Epithelial cell of proximal tubule (primary cell): ENCODE measurements around the gene CNIH2. TPM values are rescaled to one million over a fixed set of nuclear protein-coding genes. Genes with fewer than 3 reads are reported as not detected.

Experiments
- DNase-seq: peaks from one replicate; pipeline ENCODE4 v3.0.0-alpha.2; 2011; ENCODE audit warnings: low read depth
- H3K4me3 ChIP-seq: 2 replicates; pipeline ENCODE4 v1.5.1; 2011; ENCODE audit warnings: low read depth, mild to moderate bottlenecking, low read length
- total RNA-seq: library from RNA; depleted of rRNA; stranded (reverse); fragments of >200 nt; gene quantifications from 2 replicates; pipeline ENCODE4 v1.2.3, GENCODE V29; 2015
- TF ChIP-seq, protein P1 (sequence below): conservative IDR thresholded peaks from 2 replicates; pipeline ENCODE4 v1.5.1; 2012; ENCODE audit warnings: low read depth, mild to moderate bottlenecking, low read length

Gene CNIH2
- total RNA-seq, 1 donor from 2014 or later: 0.58 TPM

DNA sequence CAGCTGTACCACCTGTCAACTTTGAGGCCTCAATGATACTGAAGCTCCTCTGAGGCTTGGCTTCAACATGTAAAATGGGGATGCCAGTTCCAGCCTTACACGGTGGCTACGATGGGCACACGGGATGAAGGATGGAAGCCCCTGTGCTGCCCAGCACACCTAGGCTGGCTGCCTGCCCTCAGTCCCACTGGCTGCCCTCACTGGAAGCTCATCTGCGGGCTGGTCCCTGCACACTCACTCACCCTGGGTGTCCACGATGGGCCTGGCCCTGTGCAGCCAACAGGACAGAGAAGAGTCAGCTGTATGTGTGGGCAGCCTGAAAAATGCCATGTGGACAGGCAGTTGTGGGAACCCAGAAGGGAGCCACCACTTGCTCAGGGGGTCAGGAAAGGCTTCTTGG lies 8.7 kb downstream of the CNIH2 start:
- DNase-seq: no peak
- no peak overlapping the region for H3K4me3 ChIP-seq
- TF ChIP-seq, protein P1, sequence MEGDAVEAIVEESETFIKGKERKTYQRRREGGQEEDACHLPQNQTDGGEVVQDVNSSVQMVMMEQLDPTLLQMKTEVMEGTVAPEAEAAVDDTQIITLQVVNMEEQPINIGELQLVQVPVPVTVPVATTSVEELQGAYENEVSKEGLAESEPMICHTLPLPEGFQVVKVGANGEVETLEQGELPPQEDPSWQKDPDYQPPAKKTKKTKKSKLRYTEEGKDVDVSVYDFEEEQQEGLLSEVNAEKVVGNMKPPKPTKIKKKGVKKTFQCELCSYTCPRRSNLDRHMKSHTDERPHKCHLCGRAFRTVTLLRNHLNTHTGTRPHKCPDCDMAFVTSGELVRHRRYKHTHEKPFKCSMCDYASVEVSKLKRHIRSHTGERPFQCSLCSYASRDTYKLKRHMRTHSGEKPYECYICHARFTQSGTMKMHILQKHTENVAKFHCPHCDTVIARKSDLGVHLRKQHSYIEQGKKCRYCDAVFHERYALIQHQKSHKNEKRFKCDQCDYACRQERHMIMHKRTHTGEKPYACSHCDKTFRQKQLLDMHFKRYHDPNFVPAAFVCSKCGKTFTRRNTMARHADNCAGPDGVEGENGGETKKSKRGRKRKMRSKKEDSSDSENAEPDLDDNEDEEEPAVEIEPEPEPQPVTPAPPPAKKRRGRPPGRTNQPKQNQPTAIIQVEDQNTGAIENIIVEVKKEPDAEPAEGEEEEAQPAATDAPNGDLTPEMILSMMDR: no peak

GRCh38 chr11:66287211-66287888 lies 9.4 kb downstream of the CNIH2 start:
- no peak for DNase-seq
- TF ChIP-seq, protein P1: no peak
- no peak overlapping the region for H3K4me3 ChIP-seq

DNA sequence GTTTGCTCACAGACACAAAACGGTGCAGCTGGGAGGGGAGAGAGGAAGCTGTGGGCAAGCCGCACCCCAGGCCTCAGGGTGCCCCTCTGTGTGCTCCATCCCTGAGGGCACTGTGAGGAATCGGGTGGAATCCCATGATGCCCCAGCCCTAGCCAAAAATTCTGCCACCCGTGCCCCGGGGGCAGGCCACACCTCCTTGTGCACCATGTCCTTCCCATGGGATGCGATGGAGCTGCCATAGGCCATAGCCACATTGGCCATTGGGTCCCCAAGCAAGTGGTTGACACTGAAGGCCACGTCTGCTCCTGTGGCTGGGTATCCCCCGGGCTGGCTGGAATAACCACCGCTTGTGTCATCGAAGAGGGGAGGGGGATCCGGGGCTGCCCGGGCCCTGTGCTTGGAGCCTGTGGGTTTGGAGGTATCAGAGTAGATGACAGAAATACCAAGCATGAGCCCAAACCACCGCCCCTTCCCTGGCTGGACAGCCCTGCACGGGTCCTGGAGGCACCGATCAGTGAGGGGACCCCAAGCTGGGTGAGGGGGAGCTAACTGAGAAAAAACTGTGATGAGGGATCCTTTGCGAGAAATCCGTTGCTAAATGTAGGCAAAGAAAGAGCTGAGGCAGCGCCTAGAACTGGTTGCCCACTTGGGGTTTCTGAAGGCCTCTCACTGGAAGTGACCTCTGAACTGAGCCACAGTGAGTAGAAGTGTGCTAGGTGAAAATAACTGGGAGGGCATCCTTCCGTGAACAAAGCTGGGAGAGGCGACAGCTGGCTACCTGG lies 10.1 kb downstream of the CNIH2 start:
- H3K4me3 ChIP-seq: peak overlapping the region; percentile 94
- TF ChIP-seq, protein P1: no peak
- DNase-seq: no peak

- TF ChIP-seq, protein P1: no peak
- peak within 1 kb of the TSS; percentile 94 for H3K4me3 ChIP-seq
- DNase-seq: peak; percentile 93
These were observed 10.9 kb downstream of the CNIH2 start, which contains the start of gene YIF1A for GRCh38 chr11:66288671-66289547. Gene YIF1A (minus strand): TSS chr11:66289143. CDS start chr11:66288985, 158 bp downstream.

DNA sequence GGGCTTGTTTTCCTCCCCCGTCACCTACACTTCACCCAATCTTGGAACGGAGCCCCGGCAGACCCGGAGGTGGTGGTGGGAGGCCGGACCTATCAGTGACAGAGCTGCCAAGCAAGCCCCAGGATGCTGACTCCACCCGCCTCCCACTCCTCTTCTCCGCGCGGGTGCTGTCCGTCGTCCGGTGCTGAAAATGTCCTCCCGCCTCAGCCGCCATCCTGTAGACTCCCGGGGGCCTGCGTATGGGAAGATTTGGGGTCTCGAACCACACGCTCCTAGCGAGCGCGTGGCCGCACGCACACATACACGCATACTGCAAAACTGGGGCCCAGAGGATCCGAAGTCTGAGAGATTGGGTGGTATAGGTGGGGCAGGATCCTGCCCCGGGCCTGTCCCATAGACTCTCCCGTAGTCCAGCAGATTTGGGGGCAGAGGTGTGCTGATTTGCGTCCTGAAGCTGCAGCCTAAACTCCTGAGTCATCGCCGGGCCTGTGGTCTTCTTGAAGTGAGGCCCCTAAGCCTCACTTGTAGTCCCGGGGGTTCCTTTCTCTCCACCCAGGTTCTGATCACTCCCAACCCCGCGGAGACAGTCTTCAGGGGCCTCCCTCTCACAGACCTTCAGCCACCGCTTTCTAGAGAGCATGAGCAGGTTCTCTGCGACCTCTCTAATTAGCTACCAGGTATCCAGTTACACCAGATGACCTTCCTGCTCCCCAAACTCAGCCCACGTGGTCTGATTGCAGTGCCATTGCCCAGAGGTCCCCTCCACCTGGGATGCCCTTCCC lies 11.8 kb downstream of the CNIH2 start:
- TF ChIP-seq, protein P1: no peak
- peak overlapping the region; percentile 94 for H3K4me3 ChIP-seq
- DNase-seq: no peak

DNA sequence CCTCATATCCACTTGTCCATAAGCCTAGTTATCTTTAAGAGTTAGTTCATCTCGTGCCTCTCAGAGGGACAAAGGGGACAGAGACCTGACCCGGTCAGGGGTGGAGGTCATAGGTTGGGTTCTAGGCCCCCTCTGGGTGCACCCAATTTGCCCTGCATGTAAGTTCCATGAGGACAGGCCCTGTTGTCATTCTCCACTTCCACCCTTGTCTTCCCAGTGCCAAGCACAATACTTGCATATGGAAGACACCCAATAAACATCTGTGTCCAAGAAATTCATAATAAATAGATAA lies 12.3 kb downstream of the CNIH2 start:
- no peak overlapping the region for H3K4me3 ChIP-seq
- TF ChIP-seq, protein P1: no peak
- no peak for DNase-seq
